Stimulated activated CD8-positive, alpha-beta memory T cell treated with anti-CD3 and anti-CD28 coated beads, Interleukin-2, amount 100 ng/mL, for 1 hour (primary cell): ENCODE data around the gene SMCO3.

ENCODE experiments used
- DNase-seq, 2 donors: peaks; one replicate each; pipeline ENCODE4 v3.0.0-alpha.2; 2020; ENCODE audit warnings: low read depth in 2 of 2

The SMCO3 gene

DNA sequence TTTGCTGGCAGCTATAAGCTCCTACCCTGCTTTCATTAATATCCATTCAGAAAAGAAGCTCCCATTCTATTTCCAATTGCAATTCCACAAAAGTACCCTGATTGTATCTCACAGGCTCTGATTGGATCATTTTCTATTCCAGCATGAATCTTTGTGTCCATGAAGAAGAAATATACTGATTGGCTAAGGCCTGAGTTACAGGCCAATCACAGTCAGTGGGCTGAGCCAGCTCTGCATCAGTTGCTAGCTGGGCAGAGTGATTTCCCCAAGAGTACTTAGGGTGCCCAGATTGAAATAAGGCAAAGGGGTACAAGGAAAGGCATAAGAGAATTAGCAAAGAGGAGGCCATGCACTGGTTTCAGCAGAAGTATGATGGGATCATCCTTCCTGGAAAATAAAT, 14.9 kb upstream of the SMCO3 start:
- DNase-seq = no peak

DNA sequence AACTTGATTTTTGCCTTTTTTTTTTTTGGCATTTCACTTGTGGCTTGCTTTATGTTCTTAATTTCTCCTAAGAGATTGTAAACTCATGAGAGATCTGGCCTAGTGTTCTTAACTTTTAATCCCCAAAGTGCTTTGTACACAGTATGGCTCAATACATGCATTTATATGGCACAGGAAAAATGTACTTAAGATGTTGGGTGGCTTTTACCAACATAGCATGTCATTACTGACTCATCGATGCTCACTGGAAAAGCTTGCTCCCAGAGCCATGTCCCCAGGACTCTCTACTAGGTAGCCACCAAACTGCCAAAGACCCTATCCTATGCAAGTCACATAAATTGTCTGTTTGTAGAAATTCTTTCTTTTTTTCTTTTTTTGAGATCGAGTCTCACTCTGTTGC, 13.1 kb upstream of the SMCO3 start:
- no peak for DNase-seq

DNA sequence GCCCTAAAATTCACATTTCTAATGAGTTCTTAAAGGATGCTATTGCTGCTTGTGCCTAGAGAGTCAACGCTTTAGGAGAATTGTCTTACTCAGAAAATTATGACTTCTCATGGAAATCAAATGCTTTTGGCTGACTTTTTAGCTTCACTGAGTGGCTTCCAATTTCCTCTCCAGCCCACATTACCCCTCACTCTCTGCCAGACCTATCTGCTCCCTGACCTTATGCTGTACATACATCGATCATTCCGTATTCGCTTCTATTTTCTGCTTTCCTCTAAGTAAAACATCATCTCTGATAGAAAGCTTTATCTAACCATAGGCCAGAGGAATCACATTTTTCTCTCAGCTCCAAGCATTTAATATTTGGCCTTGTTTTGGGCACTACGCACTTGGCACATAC, 12.5 kb upstream of the SMCO3 start:
- DNase-seq = no peak

DNA sequence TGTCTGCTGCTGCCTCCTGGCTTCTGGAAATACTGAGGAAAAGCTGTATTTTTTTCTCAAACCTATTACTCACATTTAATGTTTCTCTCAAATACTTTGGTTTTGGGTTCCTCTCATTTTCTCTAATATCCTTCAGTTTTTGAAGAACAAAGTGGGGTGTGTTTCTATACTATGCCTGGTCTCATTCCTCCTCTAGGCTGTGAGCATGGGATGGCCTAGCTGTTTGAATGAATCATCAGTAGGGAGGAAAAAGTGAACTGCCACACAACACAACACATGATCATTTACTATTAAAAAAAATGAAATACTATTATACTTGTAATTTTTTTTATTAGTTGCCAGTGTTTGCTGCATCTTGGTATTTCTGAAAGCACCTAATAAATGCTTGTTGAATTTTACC, 11.3 kb upstream of the SMCO3 start:
- no peak for DNase-seq

DNA sequence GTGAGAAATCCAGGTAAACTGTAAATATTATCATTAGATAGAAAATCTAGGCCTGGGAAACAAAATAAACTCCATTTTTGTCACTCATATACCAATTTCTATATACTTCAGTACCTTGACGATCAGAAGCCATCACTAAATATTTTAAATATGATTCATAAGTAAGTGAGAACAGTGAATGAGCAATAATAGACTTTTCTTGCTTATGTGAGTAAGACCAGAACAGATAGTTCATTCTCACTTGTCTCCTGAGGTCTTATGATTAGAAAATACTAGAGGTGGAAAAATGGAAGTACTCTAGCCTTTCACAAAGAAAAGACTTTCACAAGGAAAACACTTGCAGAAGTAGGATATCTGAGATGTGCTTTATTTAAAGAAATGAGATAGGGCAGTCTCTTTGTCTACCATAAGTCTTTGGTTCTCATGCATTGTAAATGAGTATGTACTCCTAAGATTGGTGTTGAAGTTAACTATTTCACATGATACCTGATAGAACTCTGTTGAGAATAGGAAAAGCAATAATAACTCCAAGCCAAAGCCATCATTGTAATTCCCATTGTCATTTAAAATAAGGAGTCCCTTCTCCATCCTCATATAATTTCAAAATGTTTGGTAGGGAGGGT, 10.1 kb upstream of the SMCO3 start:
- no peak for DNase-seq

DNA sequence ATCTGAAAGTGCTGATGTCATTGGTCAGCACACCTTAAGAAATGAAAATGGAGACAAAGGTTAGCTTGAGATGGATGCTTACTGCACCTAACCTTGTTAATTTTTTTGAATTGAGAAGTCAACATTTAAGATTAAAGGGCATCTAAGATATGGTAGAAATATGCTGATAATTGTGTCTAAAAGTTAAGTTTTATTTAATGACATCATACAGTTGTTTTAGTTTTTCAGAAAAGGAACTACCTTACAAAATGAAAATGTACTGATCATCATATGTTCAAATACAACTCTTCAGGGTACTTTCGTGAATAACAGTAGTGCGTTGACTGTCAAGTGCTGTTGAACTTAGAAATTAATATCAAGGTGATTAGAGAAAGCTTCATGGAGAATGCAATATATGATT, 2.5 kb downstream of the SMCO3 start:
- DNase-seq = no peak

DNA sequence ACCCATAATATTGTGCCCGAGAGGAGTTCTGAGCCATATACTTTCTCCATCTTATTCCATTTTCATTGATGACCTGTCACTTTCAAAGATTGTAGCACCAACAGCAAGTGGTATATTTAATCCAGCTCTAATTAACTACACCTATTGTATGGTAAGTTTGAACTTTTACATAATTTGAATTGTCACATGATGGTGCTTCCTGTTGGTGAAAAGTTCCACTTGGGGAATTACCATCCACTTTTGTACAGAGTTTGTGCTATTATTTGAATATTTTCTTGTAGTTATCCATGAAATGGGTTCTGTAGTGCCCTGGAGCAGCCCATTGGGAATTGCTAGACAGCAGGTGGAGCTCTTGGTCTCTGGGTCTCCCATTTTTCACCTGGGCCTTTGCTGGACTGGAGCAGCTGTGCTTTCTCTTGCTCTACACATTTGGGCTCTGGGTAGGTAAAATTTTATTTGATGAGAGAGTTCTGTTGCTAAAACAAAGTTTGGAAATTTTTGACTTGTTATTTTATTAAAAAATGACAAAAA, 3.0 kb downstream of the SMCO3 start:
- no peak for DNase-seq

DNA sequence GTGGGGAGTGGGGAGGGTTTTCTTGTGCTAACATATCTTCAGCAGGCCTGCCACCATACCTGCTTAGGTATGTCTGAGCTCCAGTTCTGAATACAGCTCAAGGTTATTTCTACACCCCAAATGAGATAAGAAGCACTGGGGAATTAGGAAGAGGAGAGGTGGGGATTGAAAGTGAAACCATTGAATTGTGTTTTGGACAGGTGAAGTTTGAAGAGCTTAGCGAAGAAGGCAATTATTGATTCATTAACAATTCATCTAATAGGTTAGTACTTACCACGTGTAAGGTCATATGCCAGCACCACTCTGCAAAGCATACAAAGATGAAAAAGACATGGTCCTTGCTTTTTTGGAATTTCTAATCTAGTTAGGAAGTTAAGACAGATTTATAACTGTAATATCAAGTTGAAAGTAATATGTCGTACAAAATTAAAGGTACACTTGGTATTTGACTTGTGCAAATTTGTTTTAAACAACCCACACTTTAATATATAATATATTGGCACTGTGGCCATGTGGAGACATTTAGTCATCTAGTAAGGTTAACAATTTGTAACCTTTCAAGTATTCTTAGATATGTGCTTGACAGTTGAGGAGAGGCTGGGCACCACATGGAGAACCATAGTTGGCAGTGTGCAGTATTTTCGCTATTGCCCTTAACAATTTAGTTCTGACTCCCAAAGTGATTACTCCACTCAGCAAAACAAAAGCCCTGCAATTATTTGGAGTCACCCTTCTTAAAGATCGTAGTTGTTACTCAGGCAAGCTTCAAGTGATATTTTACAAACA, 3.6 kb downstream of the SMCO3 start:
- DNase-seq = no peak

DNA sequence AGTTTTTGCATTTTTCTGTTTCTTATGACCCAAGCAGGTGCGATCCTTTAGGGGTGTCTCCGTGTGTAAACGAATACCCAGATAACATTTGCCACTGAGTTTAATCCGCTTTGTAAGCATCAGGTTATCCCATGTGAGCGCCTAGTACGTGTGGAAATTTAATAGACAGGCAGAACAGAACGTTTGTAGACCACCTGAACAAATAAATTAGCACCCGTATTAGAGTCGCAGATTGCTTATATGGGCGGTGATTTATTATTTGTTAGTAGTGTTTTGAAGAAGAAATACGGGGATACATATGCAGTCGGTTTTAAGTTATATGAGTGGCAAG, 10.2 kb downstream of the SMCO3 start:
- DNase-seq = no peak

DNA sequence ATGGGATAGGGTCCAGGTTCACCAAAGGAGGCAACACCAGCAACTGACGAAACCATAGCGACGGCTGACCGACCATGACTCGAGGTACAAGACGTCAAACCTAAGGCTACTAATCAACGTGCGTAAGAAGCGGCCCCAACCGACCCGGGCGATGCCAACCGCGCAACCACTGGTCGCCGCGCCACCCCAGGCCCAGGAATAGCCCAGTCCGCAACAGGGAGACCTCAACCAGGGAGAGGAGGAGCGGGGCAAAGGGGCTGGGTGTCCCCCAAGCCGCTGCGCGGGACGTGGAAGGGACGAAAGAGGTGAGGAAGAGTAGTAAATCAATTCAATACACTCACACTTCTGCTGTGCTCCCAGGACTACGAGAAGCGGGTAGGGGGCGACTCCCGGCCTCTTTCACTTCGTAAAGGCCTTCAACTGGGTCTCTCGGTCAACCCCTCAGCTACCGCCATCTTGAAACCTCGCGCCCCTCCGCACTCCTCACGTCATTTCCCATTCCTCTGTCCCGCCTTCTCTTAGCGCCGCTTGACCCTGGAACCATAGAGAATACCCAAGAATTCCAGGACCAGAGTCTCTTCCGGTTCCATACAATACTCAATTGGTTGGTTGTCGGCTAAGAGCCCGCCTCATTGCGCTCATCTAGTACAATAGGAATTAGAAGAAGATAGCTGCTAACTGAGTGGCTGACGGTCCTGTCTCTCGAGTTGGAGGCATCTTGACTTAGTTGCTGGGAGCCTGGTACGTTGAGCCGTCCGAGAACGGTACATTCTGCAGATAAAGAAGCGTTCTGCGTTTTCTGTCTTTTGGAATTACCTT, 10.8 kb downstream of the SMCO3 start, which contains the start of the genes C12orf60 and WBP11:
TSS of gene C12orf60 (plus strand) at position 660 of the 819 bp plus-strand sequence. CDS start 19,266 bp downstream, outside the sequence.
TSS of gene WBP11 (minus strand) at position 468 of the 819 bp plus-strand sequence. CDS start 2,095 bp downstream, outside the sequence.
- peak; percentile 59 to 75 for DNase-seq

DNA sequence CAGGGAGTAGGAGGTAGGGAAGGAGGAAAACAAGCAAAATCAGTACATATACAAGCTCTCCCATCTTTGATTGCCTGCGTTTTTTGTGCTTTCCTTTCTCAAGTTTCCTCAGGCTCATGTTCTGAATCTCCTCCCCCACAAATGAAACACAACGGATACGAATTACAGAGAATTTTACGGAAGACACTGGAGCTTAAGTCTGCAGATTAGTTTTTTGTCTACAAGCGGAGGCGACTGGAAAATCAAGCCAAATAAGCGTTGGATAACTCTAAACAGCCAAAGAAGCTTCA, 11.3 kb downstream of the SMCO3 start:
- DNase-seq = no peak

DNA sequence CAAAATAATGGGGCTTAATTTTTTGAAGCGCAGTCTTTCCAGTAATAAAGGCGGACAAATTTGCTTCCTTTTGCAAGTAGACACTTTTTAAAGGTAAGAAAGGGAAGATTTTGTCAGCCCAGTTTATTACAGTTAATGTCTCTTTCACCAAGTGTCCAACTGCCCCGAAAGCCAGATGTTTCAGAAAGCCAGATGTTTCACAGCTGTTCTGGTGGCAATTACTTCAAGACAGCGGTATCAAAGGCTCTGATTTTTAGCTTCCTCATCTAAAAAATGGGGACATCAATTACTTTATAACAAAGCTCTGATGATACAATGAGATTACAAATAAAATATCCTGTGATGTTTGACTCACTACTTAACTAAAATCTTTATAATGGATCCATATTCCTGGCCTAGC, 11.7 kb downstream of the SMCO3 start:
- DNase-seq = no peak

DNA sequence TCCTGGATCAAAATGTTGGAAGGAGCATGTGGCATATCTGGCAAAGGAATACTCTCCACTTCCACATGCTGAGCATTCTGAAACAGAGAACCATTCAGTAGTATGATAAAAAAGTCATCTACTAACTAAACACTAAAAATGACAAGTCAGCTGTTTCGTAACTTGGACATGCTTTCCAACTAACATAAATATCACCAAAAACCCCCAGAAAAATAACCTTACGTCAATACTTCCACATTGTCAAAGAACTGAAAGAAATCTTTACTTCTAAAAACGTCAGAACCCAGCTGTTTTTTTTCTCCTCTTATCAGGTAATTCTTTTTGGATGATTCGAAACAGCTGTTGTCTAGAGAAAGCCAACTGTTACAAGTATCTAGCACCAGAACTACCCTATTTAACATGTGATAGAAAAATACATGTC, 18.9 kb downstream of the SMCO3 start:
- DNase-seq = no peak

DNA sequence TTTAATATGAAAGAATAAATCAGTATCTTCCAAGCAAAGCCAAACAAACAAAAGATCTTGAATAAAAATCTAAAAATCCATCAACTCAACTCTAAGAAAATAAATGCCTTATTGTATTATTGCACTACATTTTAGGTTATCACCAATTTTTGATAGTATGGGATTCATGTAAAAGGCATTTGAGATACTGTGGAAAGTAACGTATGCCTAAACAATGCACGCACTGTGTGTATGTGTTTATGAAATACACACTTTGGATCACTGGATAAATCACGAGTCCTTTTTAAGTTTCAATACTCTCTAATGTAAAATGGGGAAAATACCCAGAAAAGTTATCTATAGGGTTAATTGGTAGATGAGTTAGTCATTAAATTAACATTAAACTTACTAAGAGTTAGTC, 28.4 kb downstream of the SMCO3 start:
- DNase-seq = no peak

DNA sequence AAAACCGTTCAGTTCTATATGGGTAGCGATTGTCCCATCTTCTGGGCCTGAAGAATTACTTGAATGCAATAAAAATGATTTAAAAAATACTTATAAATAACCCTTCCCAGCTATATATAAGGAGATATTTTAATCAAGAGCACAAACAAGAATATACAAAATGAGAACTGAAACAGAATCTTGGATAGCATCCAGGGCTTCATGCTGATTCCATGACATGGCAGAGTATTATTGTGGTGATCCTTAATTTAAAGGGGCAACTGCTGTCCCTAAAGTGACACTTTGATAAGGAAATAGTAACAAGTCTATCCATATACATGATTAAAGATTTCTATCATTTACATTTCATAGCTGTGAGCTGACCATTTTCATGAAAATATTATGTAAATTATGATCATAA, 29.5 kb downstream of the SMCO3 start:
- DNase-seq = no peak

DNA sequence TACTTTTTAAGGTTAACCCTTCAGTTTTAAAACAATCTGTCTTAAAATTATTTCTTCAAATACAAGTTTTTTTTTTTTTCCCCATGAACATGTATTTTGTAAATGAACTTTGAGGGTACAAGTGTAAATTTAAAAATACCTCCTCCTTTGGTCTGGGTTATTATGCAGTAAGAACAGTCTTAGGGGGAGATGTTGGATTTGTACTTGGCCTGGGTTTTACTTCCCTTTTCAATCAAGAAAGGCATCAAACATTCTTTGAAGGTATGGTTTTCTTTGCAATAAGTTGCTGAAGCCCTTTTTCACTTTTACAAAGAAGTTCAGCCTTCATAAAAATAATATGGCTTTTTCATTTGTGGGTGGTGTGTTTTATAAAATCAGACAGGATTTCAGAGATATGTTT, 31.2 kb downstream of the SMCO3 start:
- no peak for DNase-seq

DNA sequence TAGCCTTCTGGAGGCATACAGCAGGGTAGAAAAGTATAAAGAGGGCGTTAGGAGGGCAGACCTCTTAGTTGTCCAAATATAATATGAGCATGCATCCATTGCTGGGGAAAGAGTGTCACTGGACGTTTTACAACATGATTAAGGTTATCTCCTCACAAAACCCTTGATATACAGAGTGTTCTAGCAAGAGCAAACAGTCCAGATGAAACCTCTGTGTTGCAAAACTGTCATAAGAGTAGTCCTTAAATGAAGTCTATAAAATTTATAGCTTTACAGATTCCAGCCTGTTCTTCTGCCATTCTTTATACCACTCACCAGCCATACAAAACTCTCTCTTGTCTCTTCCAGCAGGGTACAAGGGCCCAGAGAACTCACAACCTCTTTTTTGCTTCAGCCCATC, 32.4 kb downstream of the SMCO3 start:
- no peak for DNase-seq

DNA sequence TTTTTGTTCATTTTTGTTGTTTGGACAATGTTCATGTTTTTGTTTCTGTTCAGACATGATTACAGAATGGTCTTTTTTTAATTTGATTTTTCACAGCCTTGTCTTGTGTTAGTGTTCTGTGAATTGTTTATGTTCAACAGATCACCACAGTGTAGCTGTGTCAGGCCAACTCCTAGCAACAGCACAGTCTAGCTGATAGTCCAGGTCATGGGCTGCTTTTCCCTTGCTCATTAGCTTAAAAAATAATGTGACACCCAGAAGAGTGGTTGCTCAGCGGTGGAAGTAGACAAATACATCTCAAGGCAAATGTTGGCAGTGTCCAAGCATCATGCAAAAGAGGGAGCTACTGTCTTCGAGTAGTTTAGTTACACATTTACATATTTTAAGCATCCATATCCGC, 33.1 kb downstream of the SMCO3 start:
- no peak for DNase-seq

DNA sequence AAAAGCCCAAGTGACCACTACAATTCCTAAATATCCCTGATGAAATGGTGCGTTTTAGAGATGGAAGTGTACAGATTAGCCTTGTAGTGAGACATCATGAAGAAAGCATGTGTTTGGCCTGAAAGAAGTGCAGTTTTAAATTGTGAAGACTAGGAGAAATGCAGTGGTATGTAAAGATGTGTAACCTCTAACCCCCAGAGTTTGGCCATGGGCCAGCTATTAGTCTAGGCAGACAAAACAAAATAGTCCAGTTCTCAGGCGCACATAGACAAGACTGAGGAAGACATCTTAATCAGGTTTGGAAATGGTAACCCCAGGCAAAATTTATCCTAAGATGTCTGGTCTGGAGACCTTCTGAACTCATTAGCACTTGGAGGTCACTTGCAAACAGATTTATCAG, 34.1 kb downstream of the SMCO3 start:
- no peak for DNase-seq

DNA sequence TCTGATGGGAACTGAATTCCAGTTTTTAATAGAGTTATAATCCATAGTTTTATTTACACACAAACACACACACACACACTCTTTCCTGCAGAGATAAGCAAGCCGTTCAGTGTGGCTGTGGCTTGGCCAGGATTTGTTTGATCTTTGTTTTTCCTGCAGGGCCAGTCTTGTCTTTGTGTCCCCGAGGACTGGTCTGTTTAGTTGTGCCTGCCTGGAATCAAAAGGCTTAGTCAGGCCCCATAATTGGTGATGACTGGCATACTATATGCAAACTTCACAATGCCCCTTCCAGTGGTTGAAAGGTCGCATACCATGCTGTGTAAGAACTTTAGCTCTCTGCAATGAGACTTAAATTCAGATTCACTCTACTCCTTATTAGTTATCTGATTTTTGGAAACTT, 36.7 kb downstream of the SMCO3 start:
- DNase-seq = no peak

DNA sequence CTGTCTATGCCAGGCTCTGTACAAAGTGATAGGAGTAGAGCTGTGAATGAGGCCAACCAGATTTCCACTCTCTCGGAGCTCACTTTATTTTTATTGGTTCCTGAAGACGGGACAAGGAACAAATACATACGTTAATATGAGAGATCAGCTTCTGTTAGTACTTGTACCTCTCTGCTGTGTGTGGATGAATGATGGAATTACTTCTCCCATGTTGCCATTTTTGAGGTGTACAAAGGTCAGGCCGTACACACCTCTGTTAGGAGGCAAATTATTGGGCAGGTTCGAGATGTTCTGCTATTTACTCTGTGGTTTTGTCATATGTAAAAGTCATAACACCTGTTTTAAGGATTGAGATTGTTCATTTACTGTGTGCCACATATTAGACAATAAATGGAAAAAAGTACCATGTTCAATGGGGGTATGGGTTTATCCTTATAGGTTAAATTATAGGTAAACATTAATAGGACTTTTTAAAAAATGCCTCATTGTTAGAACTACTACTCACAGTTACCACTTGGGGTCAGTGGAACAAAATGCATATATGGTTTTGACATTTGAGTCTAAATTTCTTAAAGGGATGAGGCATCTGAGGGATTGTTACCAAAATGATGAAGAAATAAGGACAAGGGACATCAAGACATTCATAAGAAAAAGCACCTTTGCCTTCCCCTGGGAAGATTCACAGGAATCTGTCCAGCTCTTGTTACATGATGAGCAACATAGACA, 37.6 kb downstream of the SMCO3 start:
- no peak for DNase-seq

DNA sequence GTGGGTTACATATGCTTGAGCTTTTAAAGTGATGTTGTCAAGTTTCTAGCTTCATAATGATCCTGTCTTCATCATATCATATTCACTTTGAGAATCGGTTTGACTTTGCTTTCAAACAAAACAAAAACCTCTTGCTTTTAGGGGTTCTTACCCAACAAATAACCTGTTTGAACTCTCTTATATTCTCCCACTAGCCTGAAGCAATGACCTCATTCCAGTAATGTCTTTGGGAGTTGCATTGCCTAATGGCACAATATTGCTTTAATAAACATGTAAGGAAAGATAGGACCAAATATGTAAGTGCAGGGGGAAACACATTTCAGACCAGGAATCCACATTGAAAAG, 38.4 kb downstream of the SMCO3 start:
- DNase-seq = no peak
